HepG2 (cell line): ENCODE results near the gene CCDC158. TPM values are rescaled to one million over a fixed set of nuclear protein-coding genes. Genes with fewer than 3 reads are reported as not detected.

Source experiments
- ATAC-seq: fragments of 200-7000 bp; cut with Tn5 transposase; 3 replicates; pipeline ENCODE4 v1.9.1; 2020; ENCODE audit warnings: mild to moderate bottlenecking, moderate library complexity
- BruUV-seq: library from RNA; stranded (reverse); fragments of 400-500 nt; replicated peaks from 2 replicates; lab custom pipeline; 2021; lab: Mats Ljungman, UMichigan
- CTCF ChIA-PET: fragments of 300-600 bp; formaldehyde crosslinking; extraction: SDS; loops from one replicate; lab custom pipeline; 2021; ENCODE audit warnings: low total read pairs, inconsistent platforms, low intra/inter-chr PET ratio; lab: Yijun Ruan, JAX
- POLR2A ChIA-PET: fragments of 350-600 bp; sonication (Branson Sonifier 250); formaldehyde crosslinking; loops from one replicate; lab custom pipeline; 2020; ENCODE audit warnings: antibody characterized with exemption, inconsistent platforms; lab: Yijun Ruan, JAX
- DNase-seq: peaks from one replicate; pipeline ENCODE4 v3.0.0-alpha.2; 2015; ENCODE audit warnings: low spot score
- FAIRE-seq: peaks from 3 replicates; lab custom pipeline; 2011; peaks lifted over from hg19 to GRCh38; lab: Jason Lieb, UNC
- H2AFZ ChIP-seq: one replicate; pipeline ENCODE4 v1.6.1; 2011; ENCODE audit warnings: low read length, inconsistent platforms
- H3K27ac ChIP-seq: fragments of 300-600 bp; 3 replicates; pipeline ENCODE4 v1.8.0; 2011; ENCODE audit warnings: mixed run types, mild to moderate bottlenecking, mixed read lengths, low read length, inconsistent platforms; ENCODE audit not compliant: insufficient read depth; ENCODE audit errors: extremely low read length
- H3K27me3 ChIP-seq, 2 experiments: fragments of 200-600 bp in 1 of 2; 2 replicates in 1 of 2; 3 replicates in 1 of 2; pipeline versions ENCODE4 v1.6.0 to v1.8.0; 2011; ENCODE audit warnings: low read length in 2 of 2, mild to moderate bottlenecking in 2 of 2, moderate library complexity in 2 of 2, inconsistent platforms in 1 of 2; ENCODE audit not compliant: insufficient read depth in 2 of 2, control insufficient read depth in 1 of 2
- H3K36me3 ChIP-seq, 2 experiments: fragments of 200-600 bp in 1 of 2; replicated peaks in 1 of 2; 2 replicates in 1 of 2; 3 replicates in 1 of 2; pipeline versions ENCODE4 v1.5.1 to v1.8.0; 2011; ENCODE audit warnings: low read length in 2 of 2, inconsistent platforms in 1 of 2; ENCODE audit not compliant: insufficient read depth in 2 of 2, control insufficient read depth in 1 of 2
- H3K4me1 ChIP-seq: 2 replicates; pipeline ENCODE4 v1.5.1; 2012; ENCODE audit warnings: low read length, inconsistent platforms; ENCODE audit not compliant: insufficient read depth
- H3K4me2 ChIP-seq: 2 replicates; pipeline ENCODE4 v1.6.0; 2011; ENCODE audit warnings: low read depth, low read length, inconsistent platforms
- H3K4me3 ChIP-seq, 3 experiments: fragments of 200-600 bp in 1 of 3; sonication (generic), shearing (Covaris generic) in 1 of 3; replicated peaks in 1 of 3; 2 replicates each; pipeline ENCODE4 v1.5.1; 2011 to 2016; ENCODE audit warnings: low read length in 3 of 3, inconsistent platforms in 2 of 3, low read depth in 2 of 3, mild to moderate bottlenecking in 2 of 3, control low read depth in 1 of 3, mixed read lengths in 1 of 3; ENCODE audit not compliant: insufficient read depth in 1 of 3
- H3K79me2 ChIP-seq: one replicate; pipeline ENCODE4 v1.6.1; 2011; ENCODE audit warnings: low read length, inconsistent platforms; ENCODE audit not compliant: insufficient read depth
- H3K9ac ChIP-seq: 2 replicates; pipeline ENCODE4 v1.6.0; 2011; ENCODE audit warnings: mild to moderate bottlenecking, low read depth, low read length, inconsistent platforms; ENCODE audit not compliant: insufficient read depth
- H3K9me3 ChIP-seq: 2 replicates; pipeline ENCODE4 v1.5.1; 2012; ENCODE audit warnings: mild to moderate bottlenecking, low read length
- H4K20me1 ChIP-seq: 2 replicates; pipeline ENCODE4 v1.6.0; 2011; ENCODE audit warnings: inconsistent platforms, mild to moderate bottlenecking, low read length, moderate library complexity; ENCODE audit not compliant: insufficient read depth
- HDAC1 ChIP-seq: sonication (generic); formaldehyde crosslinking; IDR thresholded peaks from 2 replicates; pipeline ENCODE4 v1.5.1; 2020; ENCODE audit warnings: mild to moderate bottlenecking, missing genetic modification reagents
- HNF1A ChIP-seq, 2 experiments: sonication (generic) in 1 of 2; formaldehyde crosslinking in 1 of 2; IDR thresholded peaks; 2 replicates each; pipeline versions ENCODE4 v1.4.0 to v1.6.1; 2016 to 2020; ENCODE audit warnings: borderline replicate concordance in 1 of 2, low read depth in 1 of 2, mild to moderate bottlenecking in 1 of 2, missing genetic modification reagents in 1 of 2
- JUNB ChIP-seq: sonication (generic); formaldehyde crosslinking; IDR thresholded peaks from 2 replicates; pipeline ENCODE4 v1.8.0; 2022; ENCODE audit warnings: missing genetic modification reagents, mild to moderate bottlenecking, borderline replicate concordance
- KLF12 ChIP-seq: sonication (generic); formaldehyde crosslinking; IDR thresholded peaks from 2 replicates; pipeline ENCODE4 v1.4.0; 2020; ENCODE audit warnings: missing genetic modification reagents, borderline replicate concordance
- ONECUT2 ChIP-seq: sonication (generic); formaldehyde crosslinking; IDR thresholded peaks from 2 replicates; pipeline ENCODE4 v1.4.0; 2020; ENCODE audit warnings: missing genetic modification reagents
- ZC3H13 ChIP-seq: sonication (generic); formaldehyde crosslinking; IDR thresholded peaks from 2 replicates; pipeline ENCODE4 v1.8.1; 2023; ENCODE audit warnings: mild to moderate bottlenecking, missing genetic modification reagents, moderate library complexity
- ZNF597 ChIP-seq: sonication (generic); formaldehyde crosslinking; IDR thresholded peaks from 2 replicates; pipeline ENCODE4 v1.5.0; 2020; ENCODE audit warnings: missing genetic modification reagents
- WGBS: methylation state at CpG from one replicate; pipeline ENCODE4 v1.1.6; 2017; ENCODE audit warnings: low lambda C conversion rate; 5-methylcytosine and 5-hydroxymethylcytosine counted together
- in situ Hi-C: cut with HindIII; loops from 2 replicates; pipeline ENCODE4 v1.10.0; 2017; ENCODE audit warnings: low pct_unique_long_range_greater_than_20kb; ENCODE audit not compliant: extremely low pct_ligation_motif_present
- intact Hi-C: fragments of 100-400 bp; cut with micrococcal nuclease; formaldehyde crosslinking; loops from one replicate; pipeline ENCODE4 v1.10.0; 2022; ENCODE audit not compliant: unreplicated experiment
- polyA plus RNA-seq, 8 experiments: library from polyadenylated mRNA; depleted of rRNA in 3 of 8; stranded (reverse) in 7 of 8; unstranded in 1 of 8; fragments of >200 nt; fragmentation: Illumina TruSeq in 4 of 8; extraction: Trizol in 4 of 8; gene quantifications; 2 replicates each; pipeline versions ENCODE4 v1.2.1 to v1.2.3, GENCODE V29; 2011 to 2016; ENCODE audit warnings: low read depth in 4 of 8, missing spikeins in 1 of 8, mixed read lengths in 1 of 8; ENCODE audit not compliant: insufficient read depth in 1 of 8
- total RNA-seq, 5 experiments: library from RNA; depleted of rRNA; stranded (reverse); fragments of >200 nt; fragmentation: Illumina TruSeq; extraction: Trizol; gene quantifications; 2 replicates each; pipeline ENCODE4 v1.2.3, GENCODE V29; 2016; ENCODE audit warnings: low read depth in 1 of 5
- TF ChIP-seq, protein P1 (sequence below), 2 experiments: fragments of 450-650 bp in 1 of 2; sonication (generic) in 1 of 2; formaldehyde crosslinking; IDR thresholded peaks; 2 replicates each; pipeline versions ENCODE4 v1.5.0 to v1.8.0; 2020 to 2022; ENCODE audit warnings: mild to moderate bottlenecking in 1 of 2, missing genetic modification reagents in 1 of 2

CCDC158 gene
- total and polyA plus RNA-seq, 2 of the 13 experiments (the other 11 are each of a cell fraction or from before 2014, with no cell fraction given) = not detected

DNA sequence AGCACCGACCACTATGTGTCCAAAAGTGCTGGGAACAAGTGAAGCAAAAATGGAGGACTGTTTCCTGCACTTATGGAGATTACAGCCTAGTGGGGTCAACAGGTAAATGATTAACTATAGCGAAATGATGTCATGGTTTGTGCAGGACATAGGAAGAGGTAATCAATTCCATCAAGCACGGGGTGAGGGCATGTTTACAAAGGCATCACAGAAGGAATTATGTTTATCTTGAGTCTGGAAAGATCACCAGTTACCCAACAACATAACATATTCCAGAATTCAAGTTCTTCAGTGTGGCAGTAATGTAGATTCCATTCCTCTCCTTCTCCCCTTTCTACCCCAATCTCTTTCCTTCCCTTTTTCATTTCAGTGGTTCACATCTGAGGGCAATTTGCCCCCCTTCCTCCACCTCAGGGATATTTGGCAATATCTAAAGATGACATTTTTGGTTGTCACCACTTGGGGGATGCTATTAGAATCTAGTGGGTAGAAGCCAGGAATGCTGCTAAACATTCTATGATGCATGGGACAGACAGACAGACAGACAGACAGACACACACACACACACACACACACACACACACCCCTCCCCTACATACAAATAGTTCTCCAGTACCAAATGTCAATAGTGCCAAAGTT, 145.3 kb downstream of the CCDC158 start (continued):
- TF ChIP-seq HNF1A (IDR thresholded peaks at IDR 0.05; ENCODE audit: low read depth) (peak; percentile 92), HNF1A (CRISPR knock-in tag; IDR thresholded peaks at IDR 0.05; ENCODE audit: borderline replicate concordance) (peak; percentile 81; the same call in 1 of the 2 replicates), JUNB (no peak), ONECUT2 (CRISPR knock-in tag) (0 out of 2 replicates have a peak, but pooled peaks have one; percentile 34), KLF12 (no peak), HDAC1 (CRISPR knock-in tag) (0 out of 2 replicates have a peak, but pooled peaks have one; percentile 27), ZC3H13 (CRISPR knock-in tag) (no peak)

DNA sequence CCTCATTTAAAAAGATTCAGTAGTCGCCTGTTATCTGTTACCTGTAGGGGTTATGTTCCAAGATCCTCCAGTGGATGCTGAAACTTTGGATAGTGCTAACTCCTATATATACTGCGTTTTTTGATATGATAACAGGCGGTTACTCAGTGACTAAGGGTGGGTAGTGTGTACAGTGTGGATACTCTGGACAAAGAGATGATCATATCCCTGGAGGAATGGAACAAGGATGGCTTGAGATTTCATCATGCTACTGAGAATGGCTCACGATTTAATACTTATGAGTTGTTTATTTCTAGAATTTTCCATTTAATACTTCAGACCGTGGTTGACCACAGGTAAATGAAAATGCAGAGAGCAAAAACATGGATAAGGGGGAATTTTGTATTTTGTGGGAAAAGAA, 147.9 kb downstream of the CCDC158 start:
- H3K9me3 ChIP-seq = no peaks in the 10 kb centered on the region
- intact Hi-C loops (loop anchor here (2.0 kb wide), 1 partner anchor 34 kb away; the partner anchor contains the start of gene STBD1), in situ Hi-C loops (no loop called here)
- H3K27me3 ChIP-seq = no peaks in the 10 kb centered on the region
- ChIA-PET CTCF (no interaction called here), POLR2A (interaction anchor here (0.7 to 0.8 kb wide), 2 partner anchors 8 to 34 kb away, joined by 3 read pairs; no protein-coding TSS in a partner anchor)
- DNase-seq (no peak), FAIRE-seq (no peak), ATAC-seq (no peak)
- BruUV-seq = no TSS peak
- no peak overlapping the region for H3K9ac ChIP-seq
- no peak overlapping the region for H3K27ac ChIP-seq
- H3K4me1 ChIP-seq = peaks cover 63% of the 10 kb centered on the region
- H2AFZ ChIP-seq = no peak overlapping the region
- H3K4me3 ChIP-seq = no peak overlapping the region
- TF ChIP-seq ZNF597 (CRISPR knock-in tag) = no peak
- TF ChIP-seq, protein P1, sequence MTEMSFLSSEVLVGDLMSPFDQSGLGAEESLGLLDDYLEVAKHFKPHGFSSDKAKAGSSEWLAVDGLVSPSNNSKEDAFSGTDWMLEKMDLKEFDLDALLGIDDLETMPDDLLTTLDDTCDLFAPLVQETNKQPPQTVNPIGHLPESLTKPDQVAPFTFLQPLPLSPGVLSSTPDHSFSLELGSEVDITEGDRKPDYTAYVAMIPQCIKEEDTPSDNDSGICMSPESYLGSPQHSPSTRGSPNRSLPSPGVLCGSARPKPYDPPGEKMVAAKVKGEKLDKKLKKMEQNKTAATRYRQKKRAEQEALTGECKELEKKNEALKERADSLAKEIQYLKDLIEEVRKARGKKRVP (CRISPR knock-in tag; IDR thresholded peaks at IDR 0.05) = peak in 1 of 2 experiments; percentile 82; a peak in 2 of 4 replicates
- no peak overlapping the region for H3K4me2 ChIP-seq
- no peaks in the 10 kb centered on the region for H3K36me3 ChIP-seq
- WGBS = 29% methylated on average over 5 of the region's 5 CpGs
- H4K20me1 ChIP-seq = no peaks in the 10 kb centered on the region
- H3K79me2 ChIP-seq = no peaks in the 10 kb centered on the region
